GM21825 (cell line): ENCODE measurements around the gene FAIM.
"Not testable (repeated sequence)": the region's sequence is repeated elsewhere in the genome, so short reads cannot be mapped to it uniquely, and the experiment has no call there.

Experiments used
- ATAC-seq: cut with Tn5 transposase; IDR thresholded peaks from one replicate; pipeline ENCODE4 v1.9.1; 2021; ENCODE audit warnings: mild to moderate bottlenecking, moderate library complexity; ENCODE audit not compliant: unreplicated experiment

Gene FAIM

DNA sequence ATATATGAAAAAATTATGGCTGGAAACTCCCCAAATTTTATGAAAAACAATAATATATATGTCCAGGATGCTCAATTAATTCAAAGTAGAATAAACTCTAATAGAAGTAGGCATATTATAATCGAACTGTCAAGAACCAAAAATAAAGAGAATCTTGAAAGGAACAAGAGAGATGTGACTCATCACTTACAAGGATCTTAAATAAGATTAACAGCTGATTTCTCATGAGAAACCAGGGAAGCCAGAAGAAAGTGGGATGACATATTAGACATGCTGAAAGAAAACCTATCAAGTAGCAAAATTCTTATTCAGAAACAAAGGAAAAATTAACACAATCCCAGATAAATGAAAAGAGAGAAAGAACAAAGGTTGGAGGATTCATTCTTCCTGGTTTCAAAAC lies 66.8 kb downstream of the FAIM start:
- ATAC-seq: no peak

DNA sequence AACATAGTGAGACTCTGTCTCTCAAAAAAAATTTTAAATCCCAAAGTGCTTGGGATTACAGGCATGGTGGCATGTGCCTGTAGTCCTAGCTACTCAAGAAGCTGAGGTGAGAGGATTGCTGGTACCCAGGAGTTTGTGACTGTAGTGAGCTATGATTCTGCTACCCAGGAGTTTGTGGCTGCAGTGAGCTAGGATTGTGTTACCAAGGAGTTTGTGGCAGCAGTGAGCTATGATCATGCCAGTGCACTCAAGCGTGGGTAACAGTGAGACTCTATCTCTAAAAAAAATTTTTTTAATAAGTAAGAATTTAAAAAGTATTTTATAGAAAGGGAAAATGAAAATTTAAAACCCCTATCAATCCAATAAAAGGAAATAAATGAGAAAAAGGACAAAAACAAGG lies 69.5 kb downstream of the FAIM start:
- ATAC-seq: no peak

DNA sequence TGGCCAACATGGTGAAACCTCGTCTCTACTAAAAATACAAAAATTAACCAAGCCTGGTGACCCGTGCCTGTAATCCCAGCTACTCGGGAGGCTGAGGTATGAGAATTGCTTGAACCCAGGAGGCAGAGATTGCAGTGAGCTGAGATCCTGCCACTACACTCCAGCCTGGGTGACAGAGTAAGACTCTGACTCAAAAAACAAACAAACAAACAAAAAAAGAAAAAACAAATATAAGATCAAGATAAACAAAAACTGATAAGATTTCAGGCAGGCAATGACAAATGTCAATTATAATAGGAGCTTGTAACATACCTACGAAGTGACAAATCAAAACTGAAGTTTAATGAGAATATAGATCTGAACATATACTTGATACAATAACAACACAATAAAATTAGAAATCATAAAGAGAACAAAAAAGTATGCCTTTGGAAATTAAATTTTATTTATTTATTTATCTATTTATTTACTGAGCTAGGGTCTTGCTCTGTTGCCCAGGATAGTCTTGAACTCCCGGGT lies 70.4 kb downstream of the FAIM start:
- no peak for ATAC-seq

DNA sequence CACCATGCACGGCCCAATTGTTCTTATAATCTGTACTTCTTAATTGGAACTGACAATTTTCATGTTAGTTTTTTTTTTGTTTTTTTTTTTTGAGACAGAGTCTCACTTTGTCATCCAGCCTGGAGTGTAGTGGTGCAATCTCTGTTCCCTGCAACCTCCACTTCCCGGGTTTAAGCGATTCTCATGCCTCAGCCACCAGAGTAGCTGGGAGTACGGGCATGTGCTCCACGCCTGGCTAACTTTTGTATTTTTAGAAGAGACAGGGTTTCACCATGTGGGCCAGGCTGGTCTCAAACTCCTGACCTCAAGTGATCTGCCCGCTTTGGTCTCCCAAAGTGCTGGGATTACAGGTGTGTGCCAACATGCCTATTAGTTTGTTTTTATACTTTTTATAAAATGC lies 72.4 kb downstream of the FAIM start:
- not testable (repeated sequence) for ATAC-seq

DNA sequence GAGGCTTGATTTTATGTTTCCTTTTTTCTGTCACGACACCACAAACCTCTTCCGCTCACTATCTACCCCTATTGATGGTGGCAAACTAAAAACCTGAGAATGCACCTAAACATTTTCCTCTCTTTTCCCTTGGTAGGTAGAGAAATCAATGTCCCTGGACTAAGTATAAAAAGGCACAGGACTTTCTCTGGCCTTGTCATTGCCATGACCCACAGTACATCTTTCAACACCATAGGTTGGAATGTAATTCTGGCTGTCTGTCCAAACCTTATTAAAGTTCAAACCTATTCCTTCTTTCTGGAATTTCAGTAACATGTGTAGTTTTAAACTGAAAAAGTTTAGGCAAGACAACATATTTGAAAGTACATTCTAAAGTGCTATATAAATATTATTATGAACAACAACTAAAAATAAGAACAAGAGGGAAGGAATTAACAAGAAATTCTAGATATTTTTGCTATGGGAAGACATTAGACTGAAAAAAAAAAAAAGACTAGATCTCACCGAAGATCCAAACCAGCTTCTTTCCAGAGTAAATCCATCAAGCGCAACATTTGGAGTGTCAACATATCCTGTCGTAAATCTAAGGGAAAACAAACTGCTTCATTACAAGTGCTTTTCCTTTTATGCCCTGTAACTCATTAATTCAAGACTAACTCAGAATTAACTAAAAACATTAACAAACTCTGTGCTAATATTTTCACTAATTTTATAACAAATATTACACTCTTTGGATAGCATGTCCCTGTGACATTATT lies 73.1 kb downstream of the FAIM start:
- no peak for ATAC-seq

DNA sequence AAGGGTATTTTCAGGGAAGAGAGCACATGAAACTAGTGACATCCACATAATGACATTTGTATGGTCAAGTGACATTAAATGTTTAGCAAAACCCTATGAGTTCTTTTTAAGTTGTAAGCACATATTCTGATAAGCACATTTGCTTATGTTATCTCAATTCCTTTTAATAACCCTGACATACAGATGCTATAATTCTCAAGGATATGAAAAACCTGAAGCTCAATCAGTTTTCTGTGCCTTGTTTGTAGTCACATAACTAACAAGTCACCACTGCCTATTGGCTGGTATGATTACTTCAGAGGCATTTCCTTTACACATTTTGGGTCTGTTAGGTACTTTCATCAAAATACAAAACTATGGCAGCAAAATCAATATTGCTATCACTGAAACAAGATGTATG lies 74.1 kb downstream of the FAIM start:
- ATAC-seq: no peak
